PC-3 (cell line): Measurements from ENCODE around the gene PAPPA. TPM values are rescaled to one million over a fixed set of nuclear protein-coding genes. Genes with fewer than 3 reads are reported as not detected.

Experiments used
- ATAC-seq: fragments of 200-7000 bp; cut with Tn5 transposase; 2 replicates; pipeline ENCODE4 v1.9.1; 2020; ENCODE audit warnings: mild to moderate bottlenecking, moderate library complexity
- BruUV-seq: library from RNA; stranded (reverse); fragments of 400-500 nt; replicated peaks from 2 replicates; lab custom pipeline; 2021; lab: Mats Ljungman, UMichigan
- CTCF ChIA-PET: fragments of 300-600 bp; sonication (Branson Sonifier 250); formaldehyde crosslinking; loops from one replicate; lab custom pipeline; 2022; ENCODE audit warnings: antibody characterized with exemption; lab: Charles Lee
- POLR2A ChIA-PET: fragments of 300-600 bp; sonication (Branson Sonifier 250); formaldehyde crosslinking; loops from one replicate; lab custom pipeline; 2022; ENCODE audit warnings: antibody characterized with exemption; ENCODE audit not compliant: unreplicated experiment; lab: Charles Lee
- DNase-seq: peaks from one replicate; pipeline ENCODE4 v3.0.0-alpha.2; 2015
- H2AFZ ChIP-seq: fragments of 300-600 bp; sonication (generic); 2 replicates; pipeline ENCODE4 v1.6.0; 2016; ENCODE audit warnings: antibody characterized with exemption, low read length
- H3F3A ChIP-seq: fragments of 300-600 bp; sonication (generic); one replicate; pipeline ENCODE4 v1.6.0; 2017; ENCODE audit warnings: antibody characterized with exemption, low read length, control low read depth, mild to moderate bottlenecking; ENCODE audit not compliant: unreplicated experiment
- H3K27ac ChIP-seq: fragments of 300-600 bp; sonication (generic); 2 replicates; pipeline ENCODE4 v1.5.1; 2016; ENCODE audit warnings: mild to moderate bottlenecking, low read length
- H3K27me3 ChIP-seq: fragments of 300-600 bp; sonication (generic); 2 replicates; pipeline ENCODE4 v1.6.1; 2016; ENCODE audit warnings: low read length, mixed read lengths
- H3K36me3 ChIP-seq: fragments of 300-600 bp; sonication (generic); 2 replicates; pipeline ENCODE4 v1.6.1; 2016; ENCODE audit warnings: low read depth, mixed run types, low read length, mixed read lengths
- H3K4me1 ChIP-seq: fragments of 300-600 bp; sonication (generic); 2 replicates; pipeline ENCODE4 v1.5.1; 2016; ENCODE audit warnings: low read length; ENCODE audit not compliant: insufficient read depth
- H3K4me2 ChIP-seq: fragments of 300-600 bp; sonication (generic); 2 replicates; pipeline ENCODE4 v1.6.0; 2016; ENCODE audit warnings: low read length
- H3K4me3 ChIP-seq: fragments of 300-600 bp; sonication (generic); 2 replicates; pipeline ENCODE4 v1.5.1; 2016; ENCODE audit warnings: mild to moderate bottlenecking, low read length, mixed read lengths
- H3K79me2 ChIP-seq: fragments of 300-600 bp; sonication (generic); 2 replicates; pipeline ENCODE4 v1.6.1; 2017; ENCODE audit warnings: low read length, mixed read lengths
- H3K9ac ChIP-seq: fragments of 300-600 bp; sonication (generic); 2 replicates; pipeline ENCODE4 v1.6.0; 2016; ENCODE audit warnings: mild to moderate bottlenecking, low read length
- H3K9me2 ChIP-seq: fragments of 300-600 bp; sonication (generic); replicated peaks from 2 replicates; pipeline ENCODE4 v1.6.1; 2016; ENCODE audit warnings: mixed run types, low read length, mixed read lengths
- H3K9me3 ChIP-seq: fragments of 300-600 bp; sonication (generic); 2 replicates; pipeline ENCODE4 v1.6.1; 2016; ENCODE audit warnings: low read length, mixed read lengths
- H4K20me1 ChIP-seq: fragments of 300-600 bp; sonication (generic); 2 replicates; pipeline ENCODE4 v1.6.1; 2016; ENCODE audit warnings: low read length, mixed read lengths
- EZH2 ChIP-seq: fragments of 300-600 bp; sonication (generic); IDR thresholded peaks from one replicate; pipeline ENCODE4 v1.6.1; 2017; ENCODE audit warnings: antibody characterized with exemption, mild to moderate bottlenecking, low read length; ENCODE audit not compliant: unreplicated experiment
- EZH2phosphoT487 ChIP-seq: fragments of 300-600 bp; sonication (generic); IDR thresholded peaks from 2 replicates; pipeline ENCODE4 v1.6.1; 2018; ENCODE audit warnings: mild to moderate bottlenecking, antibody characterized with exemption, low read length, borderline replicate concordance
- intact Hi-C: fragments of 100-400 bp; cut with micrococcal nuclease; formaldehyde crosslinking; loops from 2 replicates; pipeline ENCODE4 v1.9.0; 2023
- total RNA-seq: library from RNA; depleted of rRNA; stranded (reverse); fragments of >200 nt; gene quantifications from 2 replicates; pipeline ENCODE4 v1.2.3, GENCODE V29; 2014
- TF ChIP-seq, protein P1 (sequence below): fragments of 300-600 bp; sonication (generic); conservative IDR thresholded peaks from 2 replicates; pipeline ENCODE4 v1.5.1; 2017; ENCODE audit warnings: antibody characterized with exemption, low read depth, mild to moderate bottlenecking, low read length

Gene PAPPA
- total RNA-seq, 1 experiment from 2014 or later: not detected

DNA sequence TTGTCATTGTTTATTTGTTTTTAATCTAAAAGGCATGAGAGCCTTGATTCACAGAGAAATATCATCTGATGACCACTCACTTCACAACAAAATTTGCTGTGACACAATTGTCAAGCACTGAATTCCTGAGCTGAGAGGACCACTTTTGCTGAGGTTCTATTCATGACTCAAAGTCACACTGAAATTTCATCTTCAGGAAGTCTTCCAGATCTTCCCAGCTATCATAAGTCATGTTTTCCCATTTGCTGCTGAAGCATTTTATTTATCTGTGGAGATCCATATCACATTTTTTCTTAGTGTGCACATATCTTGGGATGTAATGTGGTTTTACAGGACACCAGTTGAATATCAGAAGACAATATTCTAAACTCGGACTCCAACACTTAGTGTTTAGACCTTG, 278.5 kb downstream of the PAPPA start:
- Histone ChIP-seq H3K27ac (no peak overlapping the region), H3K9me2 (no peaks in the 10 kb centered on the region), H2AFZ (no peak overlapping the region), H3K36me3 (no peaks in the 10 kb centered on the region), H3K4me3 (no peak overlapping the region), H3K9me3 (no peaks in the 10 kb centered on the region), H3K4me1 (no peaks in the 10 kb centered on the region), H3K9ac (no peak overlapping the region), H3F3A (no peaks in the 10 kb centered on the region), H3K79me2 (no peaks in the 10 kb centered on the region), H4K20me1 (no peaks in the 10 kb centered on the region), H3K27me3 (no peaks in the 10 kb centered on the region), H3K4me2 (no peak overlapping the region)
- BruUV-seq: no TSS peak
- TF ChIP-seq EZH2 (no peak), EZH2phosphoT487 (no peak)
- TF ChIP-seq, protein P1, sequence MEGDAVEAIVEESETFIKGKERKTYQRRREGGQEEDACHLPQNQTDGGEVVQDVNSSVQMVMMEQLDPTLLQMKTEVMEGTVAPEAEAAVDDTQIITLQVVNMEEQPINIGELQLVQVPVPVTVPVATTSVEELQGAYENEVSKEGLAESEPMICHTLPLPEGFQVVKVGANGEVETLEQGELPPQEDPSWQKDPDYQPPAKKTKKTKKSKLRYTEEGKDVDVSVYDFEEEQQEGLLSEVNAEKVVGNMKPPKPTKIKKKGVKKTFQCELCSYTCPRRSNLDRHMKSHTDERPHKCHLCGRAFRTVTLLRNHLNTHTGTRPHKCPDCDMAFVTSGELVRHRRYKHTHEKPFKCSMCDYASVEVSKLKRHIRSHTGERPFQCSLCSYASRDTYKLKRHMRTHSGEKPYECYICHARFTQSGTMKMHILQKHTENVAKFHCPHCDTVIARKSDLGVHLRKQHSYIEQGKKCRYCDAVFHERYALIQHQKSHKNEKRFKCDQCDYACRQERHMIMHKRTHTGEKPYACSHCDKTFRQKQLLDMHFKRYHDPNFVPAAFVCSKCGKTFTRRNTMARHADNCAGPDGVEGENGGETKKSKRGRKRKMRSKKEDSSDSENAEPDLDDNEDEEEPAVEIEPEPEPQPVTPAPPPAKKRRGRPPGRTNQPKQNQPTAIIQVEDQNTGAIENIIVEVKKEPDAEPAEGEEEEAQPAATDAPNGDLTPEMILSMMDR: no peak
- ChIA-PET POLR2A (no interaction called here), CTCF (no interaction called here)
- intact Hi-C loops: no loop called here
- ATAC-seq (no peak), DNase-seq (no peak)

DNA sequence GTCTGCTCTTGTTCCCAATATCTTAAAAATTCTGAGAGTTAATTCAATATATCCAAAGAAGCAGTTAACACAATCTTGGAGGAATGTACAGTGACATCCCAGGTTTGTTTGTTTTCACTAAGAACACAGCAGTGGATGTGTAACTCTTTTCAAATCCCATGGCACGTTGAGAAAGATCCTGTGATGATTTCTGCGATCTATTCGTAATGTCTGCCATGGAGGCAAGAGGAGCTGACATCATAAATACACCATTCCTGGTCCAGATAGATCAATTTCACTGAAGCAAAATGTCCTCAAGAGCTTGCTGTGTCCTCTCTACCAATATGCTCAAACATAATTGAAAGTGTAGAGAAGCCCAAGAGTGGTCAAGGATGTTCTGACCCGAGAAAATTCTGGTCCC, 280.7 kb downstream of the PAPPA start:
- H3K36me3 ChIP-seq: no peaks in the 10 kb centered on the region
- DNase-seq (no peak), ATAC-seq (no peak)
- TF ChIP-seq, protein P1: no peak
- H3K4me1 ChIP-seq: no peaks in the 10 kb centered on the region
- no peaks in the 10 kb centered on the region for H4K20me1 ChIP-seq
- H3K27me3 ChIP-seq: no peaks in the 10 kb centered on the region
- BruUV-seq: no TSS peak
- intact Hi-C loops: no loop called here
- H3F3A ChIP-seq: no peaks in the 10 kb centered on the region
- H3K9me3 ChIP-seq: no peaks in the 10 kb centered on the region
- no peak overlapping the region for H2AFZ ChIP-seq
- H3K4me3 ChIP-seq: no peak overlapping the region
- POLR2A ChIA-PET: no interaction called here
- H3K9me2 ChIP-seq: no peaks in the 10 kb centered on the region
- H3K4me2 ChIP-seq: no peak overlapping the region
- CTCF ChIA-PET: interaction anchor here (0.6 kb wide), 1 partner anchor 841 kb away, joined by 3 read pairs; no protein-coding TSS in a partner anchor
- H3K9ac ChIP-seq: no peak overlapping the region
- H3K27ac ChIP-seq: no peak overlapping the region
- no peaks in the 10 kb centered on the region for H3K79me2 ChIP-seq

DNA sequence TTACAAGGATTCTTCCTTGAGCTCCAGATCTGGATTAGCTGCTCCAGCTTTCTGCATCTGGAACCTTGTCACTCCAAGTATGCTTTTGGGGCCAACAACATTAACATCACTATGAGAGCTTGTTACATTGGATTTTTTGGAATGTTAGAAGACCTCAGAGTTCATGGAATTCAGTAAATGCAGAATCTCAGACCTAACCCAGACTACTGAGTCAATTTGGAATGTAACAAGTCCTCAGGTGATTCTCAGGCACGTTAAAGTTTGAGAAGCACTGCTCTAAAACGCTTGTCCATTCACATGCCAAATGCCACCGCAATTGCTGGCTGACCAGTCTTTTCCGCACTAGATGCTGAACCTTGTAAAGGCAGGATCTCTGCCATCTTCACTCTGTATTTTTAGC, 282.1 kb downstream of the PAPPA start:
- POLR2A ChIA-PET: no interaction called here
- no peaks in the 10 kb centered on the region for H3K4me1 ChIP-seq
- no peaks in the 10 kb centered on the region for H3F3A ChIP-seq
- H4K20me1 ChIP-seq: no peaks in the 10 kb centered on the region
- intact Hi-C loops: no loop called here
- H3K27ac ChIP-seq: no peak overlapping the region
- H3K9me3 ChIP-seq: no peaks in the 10 kb centered on the region
- no TSS peak for BruUV-seq
- no peak overlapping the region for H3K4me3 ChIP-seq
- H3K79me2 ChIP-seq: no peaks in the 10 kb centered on the region
- no peak for TF ChIP-seq EZH2phosphoT487
- TF ChIP-seq, protein P1: no peak
- no peak for TF ChIP-seq EZH2
- H3K9ac ChIP-seq: no peak overlapping the region
- no peaks in the 10 kb centered on the region for H3K27me3 ChIP-seq
- no peak for DNase-seq
- no peak overlapping the region for H3K4me2 ChIP-seq
- no peaks in the 10 kb centered on the region for H3K9me2 ChIP-seq
- no peak overlapping the region for H2AFZ ChIP-seq
- ATAC-seq: no peak
- CTCF ChIA-PET: no interaction called here
- no peaks in the 10 kb centered on the region for H3K36me3 ChIP-seq
